Mesothelial cell of epicardium (in vitro differentiated cells): ENCODE measurements around the gene EMX2. TPM values are rescaled to one million over a fixed set of nuclear protein-coding genes. Genes with fewer than 3 reads are reported as not detected.

Source experiments
- DNase-seq, 2 experiments: peaks; one replicate each; pipeline ENCODE4 v3.0.0; 2021; ENCODE audit warnings: low spot score in 2 of 2; ENCODE audit not compliant: unreplicated experiment in 2 of 2
- H3K27ac Mint-ChIP-seq: 2 replicates; pipeline ENCODE4 v1.8.0; 2021; ENCODE audit warnings: mixed read lengths
- H3K27me3 Mint-ChIP-seq: 2 replicates; pipeline ENCODE4 v1.8.0; 2021; ENCODE audit warnings: low read depth, mixed read lengths
- H3K36me3 Mint-ChIP-seq: 2 replicates; pipeline ENCODE4 v1.8.0; 2021; ENCODE audit warnings: mixed read lengths
- H3K4me1 Mint-ChIP-seq: 2 replicates; pipeline ENCODE4 v1.8.0; 2021; ENCODE audit warnings: mixed read lengths
- H3K4me3 Mint-ChIP-seq: 2 replicates; pipeline ENCODE4 v1.8.0; 2021; ENCODE audit warnings: mild to moderate bottlenecking, moderate library complexity, mixed read lengths
- H3K9me3 Mint-ChIP-seq: 2 replicates; pipeline ENCODE4 v1.8.0; 2021; ENCODE audit warnings: mixed read lengths
- total RNA-seq: library from RNA; stranded (reverse); gene quantifications from 3 replicates; pipeline ENCODE4 v1.2.1, GENCODE V29; 2021
- TF ChIP-seq, protein P1 (sequence below): fragments of 200-600 bp; sonication (generic); IDR thresholded peaks from one replicate; pipeline ENCODE4 v1.5.0; 2021; ENCODE audit warnings: antibody characterized with exemption; ENCODE audit not compliant: unreplicated experiment

EMX2 gene
- total RNA-seq, 1 donor from 2014 or later: 2.8 TPM

- H3K4me3 Mint-ChIP-seq: peak overlapping the region; percentile 15
- DNase-seq: no peak
- H3K27ac Mint-ChIP-seq: no peak overlapping the region
Observed at GRCh38 chr10:117536072-117536865, 6.3 kb upstream of the EMX2 start.

DNA sequence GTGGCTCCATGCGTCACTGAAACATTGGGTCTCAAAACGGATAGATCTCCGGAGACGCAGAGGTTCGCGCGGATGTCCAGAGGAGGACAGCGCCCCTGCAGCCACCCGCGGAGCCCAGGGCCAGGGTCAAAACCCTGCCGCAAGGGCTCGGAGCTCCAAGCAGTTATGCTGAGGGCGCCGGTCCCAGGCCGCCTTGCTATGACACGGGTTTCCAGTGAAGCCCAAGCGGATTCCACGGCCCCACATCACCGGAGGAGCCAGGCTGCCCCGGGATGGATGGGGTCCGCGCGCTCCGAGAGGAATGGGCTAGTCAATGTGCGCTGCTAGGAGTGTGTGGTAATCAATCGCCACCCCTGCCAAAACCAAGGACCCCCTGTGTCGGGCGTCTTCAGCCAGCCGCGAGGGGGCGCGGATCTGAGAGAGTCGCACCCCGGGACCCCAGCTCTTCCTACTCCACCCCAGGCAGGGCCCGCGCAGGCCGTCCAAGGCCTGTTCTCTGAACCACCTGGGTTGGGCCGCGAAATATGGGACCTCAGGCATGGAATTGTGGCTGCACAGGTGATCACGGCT lies 5.6 kb upstream of the EMX2 start:
- H3K9me3 Mint-ChIP-seq: no peaks in the 10 kb centered on the region
- H3K36me3 Mint-ChIP-seq: no peaks in the 10 kb centered on the region
- TF ChIP-seq, protein P1, sequence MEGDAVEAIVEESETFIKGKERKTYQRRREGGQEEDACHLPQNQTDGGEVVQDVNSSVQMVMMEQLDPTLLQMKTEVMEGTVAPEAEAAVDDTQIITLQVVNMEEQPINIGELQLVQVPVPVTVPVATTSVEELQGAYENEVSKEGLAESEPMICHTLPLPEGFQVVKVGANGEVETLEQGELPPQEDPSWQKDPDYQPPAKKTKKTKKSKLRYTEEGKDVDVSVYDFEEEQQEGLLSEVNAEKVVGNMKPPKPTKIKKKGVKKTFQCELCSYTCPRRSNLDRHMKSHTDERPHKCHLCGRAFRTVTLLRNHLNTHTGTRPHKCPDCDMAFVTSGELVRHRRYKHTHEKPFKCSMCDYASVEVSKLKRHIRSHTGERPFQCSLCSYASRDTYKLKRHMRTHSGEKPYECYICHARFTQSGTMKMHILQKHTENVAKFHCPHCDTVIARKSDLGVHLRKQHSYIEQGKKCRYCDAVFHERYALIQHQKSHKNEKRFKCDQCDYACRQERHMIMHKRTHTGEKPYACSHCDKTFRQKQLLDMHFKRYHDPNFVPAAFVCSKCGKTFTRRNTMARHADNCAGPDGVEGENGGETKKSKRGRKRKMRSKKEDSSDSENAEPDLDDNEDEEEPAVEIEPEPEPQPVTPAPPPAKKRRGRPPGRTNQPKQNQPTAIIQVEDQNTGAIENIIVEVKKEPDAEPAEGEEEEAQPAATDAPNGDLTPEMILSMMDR: no peak
- peaks cover 23% of the 10 kb centered on the region for H3K4me1 Mint-ChIP-seq
- peaks cover 98% of the 10 kb centered on the region for H3K27me3 Mint-ChIP-seq
- no peak overlapping the region for H3K4me3 Mint-ChIP-seq
- no peak for DNase-seq
- H3K27ac Mint-ChIP-seq: no peak overlapping the region

More at GRCh38 chr10:117536072-117536865, 6.3 kb upstream of the EMX2 start:
- Mint-ChIP-seq H3K36me3 (no peaks in the 10 kb centered on the region), H3K4me1 (peaks cover 19% of the 10 kb centered on the region), H3K9me3 (no peaks in the 10 kb centered on the region), H3K27me3 (peaks cover 98% of the 10 kb centered on the region)
- TF ChIP-seq, protein P1: no peak

- H3K4me3 Mint-ChIP-seq: peak overlapping the region; percentile 49
- TF ChIP-seq, protein P1: peak; percentile 71
Observed at GRCh38 chr10:117537436-117537903, 5.1 kb upstream of the EMX2 start.

DNA sequence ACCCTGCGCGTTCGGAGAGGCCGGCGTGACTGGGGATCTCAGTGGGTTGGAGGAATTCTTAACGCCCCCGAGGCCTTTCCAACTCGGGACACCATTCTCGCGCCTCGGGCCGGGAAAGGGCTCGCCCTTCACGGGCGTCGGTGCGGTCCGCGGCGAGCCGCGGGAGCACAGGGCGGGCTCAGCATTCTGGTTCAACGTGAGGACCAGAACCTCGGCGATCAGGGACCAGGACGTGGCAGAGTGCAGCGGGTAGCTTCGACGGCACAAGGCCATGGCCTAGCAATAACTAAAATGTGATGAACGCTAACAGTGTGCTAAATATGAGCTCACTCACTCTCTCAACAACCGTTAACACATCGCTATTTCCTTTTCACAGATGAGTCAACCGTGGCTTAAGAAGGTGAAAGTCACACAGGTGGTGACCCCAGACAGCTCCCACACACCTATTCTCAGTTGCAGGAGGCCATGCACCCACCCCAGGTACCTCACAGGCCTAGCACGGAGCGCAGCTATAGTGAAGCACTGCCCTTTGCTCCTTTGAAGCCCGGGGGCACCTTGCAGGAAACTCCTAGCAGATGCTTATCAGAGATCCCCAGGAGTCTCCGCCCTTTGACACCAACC lies 4.5 kb upstream of the EMX2 start:
- no peak for DNase-seq
- Mint-ChIP-seq H3K36me3 (no peaks in the 10 kb centered on the region), H3K4me3 (peak overlapping the region; percentile 49), H3K9me3 (no peaks in the 10 kb centered on the region), H3K27ac (no peak overlapping the region), H3K27me3 (peaks cover 96% of the 10 kb centered on the region), H3K4me1 (peaks cover 26% of the 10 kb centered on the region)
- TF ChIP-seq, protein P1: peak; percentile 6

More at GRCh38 chr10:117537436-117537903, 5.1 kb upstream of the EMX2 start:
- Mint-ChIP-seq H3K27me3 (peaks cover 98% of the 10 kb centered on the region), H3K36me3 (no peaks in the 10 kb centered on the region), H3K9me3 (no peaks in the 10 kb centered on the region), H3K27ac (no peak overlapping the region), H3K4me1 (peaks cover 24% of the 10 kb centered on the region)
- peak in 1 of 2 experiments; percentile 75 for DNase-seq

DNA sequence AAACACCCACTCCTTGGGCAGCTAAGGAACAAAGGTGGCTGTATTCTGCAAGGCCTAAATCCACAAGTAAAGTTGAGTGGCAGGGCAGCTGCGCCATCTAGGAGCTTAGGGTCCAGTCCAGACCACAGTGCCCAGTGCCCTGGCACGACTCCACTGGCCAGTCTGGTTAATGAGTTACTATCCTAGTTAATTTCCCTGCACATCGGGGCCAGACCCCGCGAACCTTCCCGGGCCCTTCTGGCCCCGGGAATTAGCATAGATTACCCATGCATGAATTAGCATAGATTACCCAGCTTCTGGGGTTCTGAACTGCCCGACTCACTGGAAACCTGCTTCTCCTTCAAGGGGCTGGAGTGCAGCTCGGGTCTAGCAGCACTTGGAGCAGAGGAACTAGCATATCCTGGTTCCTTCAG lies 3.2 kb upstream of the EMX2 start:
- H3K27ac Mint-ChIP-seq: no peak overlapping the region
- no peak for DNase-seq
- peaks cover 97% of the 10 kb centered on the region for H3K27me3 Mint-ChIP-seq
- H3K4me3 Mint-ChIP-seq: no peak overlapping the region
- no peaks in the 10 kb centered on the region for H3K36me3 Mint-ChIP-seq
- peaks cover 26% of the 10 kb centered on the region for H3K4me1 Mint-ChIP-seq
- no peaks in the 10 kb centered on the region for H3K9me3 Mint-ChIP-seq
- TF ChIP-seq, protein P1: no peak
